H1 (cell line): ENCODE results near the gene CPNE5. TPM values are rescaled to one million over a fixed set of nuclear protein-coding genes. Genes with fewer than 3 reads are reported as not detected.

Source experiments
- CTCF ChIA-PET: fragments of 300-600 bp; sonication (Branson Sonifier 250); formaldehyde crosslinking; loops from one replicate; lab custom pipeline; 2021; ENCODE audit not compliant: partially characterized antibody; lab: Charles Lee
- POLR2A ChIA-PET: fragments of 300-600 bp; sonication (Branson Sonifier 250); formaldehyde crosslinking; loops from one replicate; lab custom pipeline; 2021; ENCODE audit warnings: inconsistent platforms; ENCODE audit not compliant: partially characterized antibody; lab: Charles Lee
- DNase-seq, 2 experiments: peaks; one replicate each; pipeline versions ENCODE4 v3.0.0 to v3.0.0-alpha.2; 2010 to 2022; ENCODE audit warnings: low spot score in 2 of 2, low read depth in 1 of 2, mixed read lengths in 1 of 2
- FAIRE-seq: peaks from 2 replicates; lab custom pipeline; 2011; peaks lifted over from hg19 to GRCh38; lab: Jason Lieb, UNC
- H2AFZ ChIP-seq: 2 replicates; pipeline ENCODE4 v1.8.1; 2012; ENCODE audit warnings: low read length, inconsistent platforms
- H2AK5ac ChIP-seq: 2 replicates; pipeline ENCODE4 v1.6.1; 2013; ENCODE audit warnings: low read depth, low read length
- H2BK120ac ChIP-seq: replicated peaks from 2 replicates; pipeline ENCODE3; 2013; ENCODE audit warnings: low read depth, low read length, inconsistent platforms
- H2BK12ac ChIP-seq: 2 replicates; pipeline ENCODE4 v1.6.1; 2013; ENCODE audit warnings: low read depth, low read length
- H2BK15ac ChIP-seq: 2 replicates; pipeline ENCODE4 v1.6.1; 2013; ENCODE audit warnings: low read length
- H2BK20ac ChIP-seq: 2 replicates; pipeline ENCODE4 v1.6.1; 2013; ENCODE audit warnings: low read length
- H2BK5ac ChIP-seq: 2 replicates; pipeline ENCODE4 v1.6.1; 2013; ENCODE audit warnings: low read depth, low read length
- H3K14ac ChIP-seq: 2 replicates; pipeline ENCODE4 v1.6.1; 2013; ENCODE audit warnings: inconsistent platforms; ENCODE audit not compliant: insufficient read length
- H3K18ac ChIP-seq: 2 replicates; pipeline ENCODE4 v1.6.1; 2013; ENCODE audit warnings: low read length; ENCODE audit errors: extremely low read depth
- H3K23ac ChIP-seq: 2 replicates; pipeline ENCODE4 v1.6.1; 2013; ENCODE audit warnings: inconsistent platforms; ENCODE audit not compliant: insufficient read length
- H3K23me2 ChIP-seq: 2 replicates; pipeline ENCODE4 v1.6.1; 2013; ENCODE audit warnings: low read depth, low read length
- H3K27ac ChIP-seq: 2 replicates; pipeline ENCODE4 v1.6.1; 2011; ENCODE audit warnings: low read depth, low read length, inconsistent platforms
- H3K27me3 ChIP-seq, 4 experiments: replicated peaks in 1 of 4; 1 replicate in 1 of 4; 2 replicates in 3 of 4; pipeline versions ENCODE4 v1.6.1 to v1.8.1; 2011 to 2013; ENCODE audit warnings: low read length in 3 of 4, mild to moderate bottlenecking in 3 of 4, inconsistent platforms in 2 of 4, mixed read lengths in 2 of 4, moderate library complexity in 1 of 4; ENCODE audit not compliant: control insufficient read depth in 3 of 4, insufficient read depth in 3 of 4; ENCODE audit errors: extremely low read depth in 1 of 4
- H3K36me3 ChIP-seq, 4 experiments: 2 replicates each; pipeline versions ENCODE4 v1.6.1 to v1.8.1; 2011 to 2013; ENCODE audit warnings: mild to moderate bottlenecking in 4 of 4, low read length in 3 of 4, moderate library complexity in 2 of 4, control low read depth in 1 of 4, inconsistent platforms in 1 of 4; ENCODE audit not compliant: insufficient read depth in 4 of 4, control insufficient read depth in 2 of 4
- H3K4ac ChIP-seq: replicated peaks from 2 replicates; pipeline ENCODE3; 2013; ENCODE audit warnings: low read length, low read depth, mixed read lengths, inconsistent platforms; ENCODE audit not compliant: insufficient read length
- H3K4me1 ChIP-seq, 4 experiments: replicated peaks in 1 of 4; 1 replicate in 1 of 4; 2 replicates in 3 of 4; pipeline versions ENCODE4 v1.6.1 to v1.8.1; 2011 to 2013; ENCODE audit warnings: low read length in 3 of 4, inconsistent platforms in 2 of 4, mixed read lengths in 1 of 4; ENCODE audit not compliant: insufficient read depth in 4 of 4, control insufficient read depth in 3 of 4
- H3K4me2 ChIP-seq, 2 experiments: 2 replicates each; pipeline versions ENCODE4 v1.6.1 to v1.8.1; 2011 to 2013; ENCODE audit warnings: low read depth in 2 of 2, low read length in 2 of 2, control low read depth in 1 of 2, inconsistent platforms in 1 of 2, mild to moderate bottlenecking in 1 of 2; ENCODE audit not compliant: insufficient read depth in 1 of 2
- H3K4me3 ChIP-seq, 4 experiments: fragments of 200-600, 300-600 bp in 1 of 4; sonication (generic), shearing (Covaris generic), sonication (Bioruptor Twin) in 1 of 4; 2 replicates each; pipeline versions ENCODE4 v1.5.1 to v1.8.1; 2011 to 2016; ENCODE audit warnings: low read length in 4 of 4, low read depth in 3 of 4, control low read depth in 2 of 4, inconsistent platforms in 2 of 4, mild to moderate bottlenecking in 2 of 4, mixed read lengths in 1 of 4, moderate library complexity in 1 of 4; ENCODE audit not compliant: insufficient read depth in 2 of 4; ENCODE audit errors: extremely low read depth in 1 of 4
- H3K56ac ChIP-seq: replicated peaks from 2 replicates; pipeline ENCODE3; 2013; ENCODE audit warnings: low read depth, mild to moderate bottlenecking, mixed read lengths, low read length, inconsistent platforms; ENCODE audit not compliant: insufficient read length
- H3K79me1 ChIP-seq: 2 replicates; pipeline ENCODE4 v1.6.1; 2013; ENCODE audit warnings: low read depth, low read length, control low read depth
- H3K79me2 ChIP-seq, 2 experiments: 2 replicates each; pipeline versions ENCODE4 v1.6.1 to v1.8.1; 2012 to 2013; ENCODE audit warnings: low read length in 2 of 2, mild to moderate bottlenecking in 2 of 2, inconsistent platforms in 1 of 2; ENCODE audit not compliant: insufficient read depth in 2 of 2, control insufficient read depth in 1 of 2
- H3K9ac ChIP-seq, 4 experiments: replicated peaks in 1 of 4; 1 replicate in 1 of 4; 2 replicates in 3 of 4; pipeline versions ENCODE4 v1.6.1 to v1.8.1; 2011 to 2013; ENCODE audit warnings: low read depth in 3 of 4, low read length in 3 of 4, control low read depth in 2 of 4, mild to moderate bottlenecking in 2 of 4, moderate library complexity in 2 of 4, inconsistent platforms in 1 of 4; ENCODE audit errors: extremely low read depth in 1 of 4
- H3K9me3 ChIP-seq, 2 experiments: 2 replicates each; pipeline versions ENCODE4 v1.6.1 to v1.8.1; 2012 to 2013; ENCODE audit warnings: mild to moderate bottlenecking in 2 of 2, moderate library complexity in 2 of 2, control low read depth in 1 of 2, inconsistent platforms in 1 of 2, low read depth in 1 of 2, low read length in 1 of 2, mixed read lengths in 1 of 2; ENCODE audit not compliant: insufficient read depth in 2 of 2
- H4K20me1 ChIP-seq, 2 experiments: replicated peaks in 1 of 2; 2 replicates each; pipeline versions ENCODE3 to v1.8.1; 2011 to 2013; ENCODE audit warnings: inconsistent platforms in 2 of 2, low read length in 2 of 2, mild to moderate bottlenecking in 1 of 2; ENCODE audit not compliant: insufficient read depth in 2 of 2, control insufficient read depth in 1 of 2
- H4K5ac ChIP-seq: 2 replicates; pipeline ENCODE4 v1.6.1; 2013; ENCODE audit warnings: low read length, low read depth, mixed read lengths, inconsistent platforms; ENCODE audit not compliant: insufficient read length
- H4K8ac ChIP-seq: 2 replicates; pipeline ENCODE4 v1.8.0; 2013; ENCODE audit warnings: mild to moderate bottlenecking, moderate library complexity, low read length, inconsistent platforms; ENCODE audit not compliant: insufficient read depth; ENCODE audit errors: extremely low read depth
- H4K91ac ChIP-seq: replicated peaks from 2 replicates; pipeline ENCODE3; 2013; ENCODE audit warnings: low read length, mixed read lengths, inconsistent platforms; ENCODE audit not compliant: insufficient read length
- CBX5 ChIP-seq: fragments of 300-800, 300-1000 bp; sonication (generic); IDR thresholded peaks from 2 replicates; pipeline ENCODE4 v1.7.1; 2016; ENCODE audit warnings: antibody characterized with exemption, low read length, low read depth
- CBX8 ChIP-seq: fragments of 300-800, 300-1000 bp; sonication (generic); IDR thresholded peaks from 2 replicates; pipeline ENCODE4 v1.7.1; 2016; ENCODE audit warnings: low read depth, low read length, borderline replicate concordance
- CHD1 ChIP-seq: IDR thresholded peaks from 2 replicates; pipeline ENCODE4 v1.6.1; 2012; ENCODE audit warnings: low read depth, low read length, improper control_type of control experiment
- RFX5 ChIP-seq: IDR thresholded peaks from 2 replicates; pipeline ENCODE4 v1.6.1; 2011; ENCODE audit warnings: low read depth, low read length, improper control_type of control experiment, borderline replicate concordance
- SP4 ChIP-seq: IDR thresholded peaks from 2 replicates; pipeline ENCODE4 v1.6.1; 2012; ENCODE audit warnings: low read length, inconsistent platforms
- SRF ChIP-seq: IDR thresholded peaks from 2 replicates; pipeline ENCODE4 v1.6.1; 2011; ENCODE audit warnings: mild to moderate bottlenecking, low read depth, low read length, moderate library complexity
- ZNF274 ChIP-seq: IDR thresholded peaks from 2 replicates; pipeline ENCODE4 v1.7.0; 2012; ENCODE audit warnings: low read length, borderline replicate concordance; ENCODE audit errors: extremely low read depth
- WGBS, 2 experiments: shearing (Covaris generic) in 1 of 2; methylation state at CpG; one replicate each; pipeline versions ENCODE4 v1.1.6 to v1.1.7; 2013 to 2015; ENCODE audit warnings: low lambda C conversion rate in 2 of 2, mixed read lengths in 2 of 2, inconsistent platforms in 1 of 2, low coverage in 1 of 2, missing lambda C conversion rate in 1 of 2; ENCODE audit not compliant: insufficient replicate concordance in 2 of 2, insufficient coverage in 1 of 2, insufficient read length in 1 of 2; ENCODE audit errors: extremely low coverage in 1 of 2, missing lambda C conversion rate in 1 of 2; 5-methylcytosine and 5-hydroxymethylcytosine counted together
- polyA plus RNA-seq, 7 experiments: library from polyadenylated mRNA; depleted of rRNA in 3 of 7; stranded (reverse) in 5 of 7; unstranded in 2 of 7; fragments of >200 nt in 5 of 7; fragments of 200-250 nt in 2 of 7; gene quantifications; 1 replicate in 5 of 7; 2 replicates in 1 of 7; 4 replicates in 1 of 7; pipeline versions ENCODE4 v1.2.1 to v1.2.3, GENCODE V29; 2011 to 2013; ENCODE audit warnings: missing spikeins in 2 of 7, mixed read lengths in 2 of 7
- total RNA-seq: library from RNA; stranded (reverse); fragmentation: NEBNext Ultra II Directional; extraction: Animal tissue kit (Norgen Biotek cat#: 25700); gene quantifications from 2 replicates; pipeline ENCODE4 v1.2.1, GENCODE V29; 2021
- TF ChIP-seq, protein P1 (sequence below): IDR thresholded peaks from 2 replicates; pipeline ENCODE4 v1.6.1; 2011; ENCODE audit warnings: low read depth, mild to moderate bottlenecking, low read length; ENCODE audit not compliant: insufficient read depth

Gene CPNE5
- total and polyA plus RNA-seq, 2 of the 8 experiments (the other 6 are each of a cell fraction or from before 2014, with no cell fraction given): 0.88 to 1.8 TPM

GRCh38 chr6:36844232-36845170 lies 5.3 kb upstream of the CPNE5 start:
- H3K27ac ChIP-seq: no peak overlapping the region
- H3K9me3 ChIP-seq: no peaks in the 10 kb centered on the region
- H3K4ac ChIP-seq: no peak overlapping the region
- no peaks in the 10 kb centered on the region for H3K79me2 ChIP-seq
- H3K14ac ChIP-seq: no peak overlapping the region
- H2BK15ac ChIP-seq: no peak overlapping the region
- H2AK5ac ChIP-seq: 0 out of 2 replicates have a peak overlapping the region, but pooled peaks have one; percentile 24
- peaks cover 0 to 2% of the 10 kb centered on the region in 2 experiments for H4K20me1 ChIP-seq
- ChIA-PET POLR2A (interaction anchor here (1.1 to 1.9 kb wide), 4 partner anchors 29 to 68 kb away, joined by 3 to 5 read pairs (median 4); partner anchors contain the start of gene PPIL1), CTCF (interaction anchor here (0.7 to 13.7 kb wide), 13 partner anchors 8 to 133 kb away, joined by 3 to 293 read pairs (median 5); partner anchors contain the start of gene C6orf89)
- no peak overlapping the region for H4K8ac ChIP-seq
- no peak overlapping the region for H2BK12ac ChIP-seq
- peaks cover 3 to 21% (median 14%) of the 10 kb centered on the region in 4 experiments for H3K4me1 ChIP-seq
- DNase-seq (no peak), FAIRE-seq (no peak)
- no peak overlapping the region for H3K56ac ChIP-seq
- no peak overlapping the region for H3K4me2 ChIP-seq
- H2AFZ ChIP-seq: no peak overlapping the region
- H3K18ac ChIP-seq: no peak overlapping the region
- WGBS, 2 experiments: 78% methylated on average over 19 of the region's 19 CpGs; no CpG with 5 or more reads in 1 of the 2 experiments
- no peak overlapping the region for H2BK120ac ChIP-seq
- H2BK5ac ChIP-seq: no peak overlapping the region
- H3K36me3 ChIP-seq: no peaks in the 10 kb centered on the region
- peaks cover 14% of the 10 kb centered on the region for H3K23me2 ChIP-seq
- no peak overlapping the region; a peak in 1 of 7 replicates for H3K9ac ChIP-seq
- H3K79me1 ChIP-seq: no peaks in the 10 kb centered on the region
- H3K23ac ChIP-seq: no peak overlapping the region
- H3K4me3 ChIP-seq: no peak overlapping the region
- no peak overlapping the region for H2BK20ac ChIP-seq
- H4K91ac ChIP-seq: no peak overlapping the region
- TF ChIP-seq SRF (no peak), RFX5 (no peak), SP4 (no peak), CHD1 (no peak), CBX5 (no peak), ZNF274 (no peak), CBX8 (no peak)
- TF ChIP-seq, protein P1, sequence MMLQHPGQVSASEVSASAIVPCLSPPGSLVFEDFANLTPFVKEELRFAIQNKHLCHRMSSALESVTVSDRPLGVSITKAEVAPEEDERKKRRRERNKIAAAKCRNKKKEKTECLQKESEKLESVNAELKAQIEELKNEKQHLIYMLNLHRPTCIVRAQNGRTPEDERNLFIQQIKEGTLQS: no peak
- peaks cover 6 to 30% (median 20%) of the 10 kb centered on the region in 4 experiments for H3K27me3 ChIP-seq
- no peak overlapping the region for H4K5ac ChIP-seq
